ENCODE measurements around the gene CHMP4B.

DNA sequence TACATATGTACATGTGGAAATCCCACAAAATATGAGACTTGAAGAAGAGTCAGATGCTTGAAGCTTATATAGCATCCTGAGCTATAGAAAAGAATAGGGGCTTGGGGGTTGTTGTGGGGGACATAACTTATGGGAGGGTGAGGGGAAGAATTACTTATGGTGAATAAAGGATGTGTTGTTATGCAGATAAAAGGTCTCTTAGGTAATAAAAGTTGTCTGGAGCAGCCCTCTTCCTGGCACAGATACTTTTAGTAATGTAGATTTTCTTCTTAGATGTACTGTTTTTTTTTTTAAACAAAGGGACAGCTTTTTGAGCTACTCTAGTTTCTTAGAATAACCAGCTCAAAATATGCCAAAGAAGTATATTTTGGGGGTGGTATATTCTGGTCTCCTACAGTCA lies 35.9 kb downstream of the CHMP4B start:
- TF ChIP-seq, protein P1, sequence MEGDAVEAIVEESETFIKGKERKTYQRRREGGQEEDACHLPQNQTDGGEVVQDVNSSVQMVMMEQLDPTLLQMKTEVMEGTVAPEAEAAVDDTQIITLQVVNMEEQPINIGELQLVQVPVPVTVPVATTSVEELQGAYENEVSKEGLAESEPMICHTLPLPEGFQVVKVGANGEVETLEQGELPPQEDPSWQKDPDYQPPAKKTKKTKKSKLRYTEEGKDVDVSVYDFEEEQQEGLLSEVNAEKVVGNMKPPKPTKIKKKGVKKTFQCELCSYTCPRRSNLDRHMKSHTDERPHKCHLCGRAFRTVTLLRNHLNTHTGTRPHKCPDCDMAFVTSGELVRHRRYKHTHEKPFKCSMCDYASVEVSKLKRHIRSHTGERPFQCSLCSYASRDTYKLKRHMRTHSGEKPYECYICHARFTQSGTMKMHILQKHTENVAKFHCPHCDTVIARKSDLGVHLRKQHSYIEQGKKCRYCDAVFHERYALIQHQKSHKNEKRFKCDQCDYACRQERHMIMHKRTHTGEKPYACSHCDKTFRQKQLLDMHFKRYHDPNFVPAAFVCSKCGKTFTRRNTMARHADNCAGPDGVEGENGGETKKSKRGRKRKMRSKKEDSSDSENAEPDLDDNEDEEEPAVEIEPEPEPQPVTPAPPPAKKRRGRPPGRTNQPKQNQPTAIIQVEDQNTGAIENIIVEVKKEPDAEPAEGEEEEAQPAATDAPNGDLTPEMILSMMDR (IDR thresholded peaks at IDR 0.05) = no peak
- TF ChIP-seq POLR2A (IDR thresholded peaks at IDR 0.05) = no peak
